Osteocyte (in vitro differentiated cells): ENCODE data around the gene CDC27. TPM values are rescaled to one million over a fixed set of nuclear protein-coding genes. Genes with fewer than 3 reads are reported as not detected.
"Not testable (repeated sequence)": the region's sequence is repeated elsewhere in the genome, so short reads cannot be mapped to it uniquely, and the experiment has no call there.

Experiments used
- DNase-seq: peaks from one replicate; pipeline ENCODE4 v3.0.0; 2021; ENCODE audit warnings: mixed read lengths; ENCODE audit not compliant: unreplicated experiment; ENCODE audit errors: extremely low spot score
- H3K27ac Mint-ChIP-seq: one replicate; pipeline ENCODE4 v1.8.0; 2021; ENCODE audit warnings: mild to moderate bottlenecking, mixed read lengths; ENCODE audit not compliant: unreplicated experiment
- H3K27me3 Mint-ChIP-seq: one replicate; pipeline ENCODE4 v1.8.0; 2021; ENCODE audit warnings: mixed read lengths; ENCODE audit not compliant: unreplicated experiment
- H3K36me3 Mint-ChIP-seq: one replicate; pipeline ENCODE4 v1.8.0; 2021; ENCODE audit warnings: mixed read lengths; ENCODE audit not compliant: unreplicated experiment
- H3K4me1 Mint-ChIP-seq: one replicate; pipeline ENCODE4 v1.8.0; 2021; ENCODE audit warnings: mixed read lengths; ENCODE audit not compliant: unreplicated experiment
- H3K4me3 Mint-ChIP-seq: one replicate; pipeline ENCODE4 v1.8.0; 2021; ENCODE audit warnings: mild to moderate bottlenecking, moderate library complexity, mixed read lengths; ENCODE audit not compliant: unreplicated experiment
- H3K9me3 Mint-ChIP-seq: one replicate; pipeline ENCODE4 v1.8.0; 2021; ENCODE audit warnings: mixed read lengths; ENCODE audit not compliant: unreplicated experiment
- CTCF ChIP-seq: fragments of 200-600 bp; sonication (generic); IDR thresholded peaks from 2 replicates; pipeline ENCODE4 v1.5.0; 2021; ENCODE audit warnings: antibody characterized with exemption, mild to moderate bottlenecking, moderate library complexity
- total RNA-seq: library from RNA; stranded (reverse); gene quantifications from 2 replicates; pipeline ENCODE4 v1.2.1, GENCODE V29; 2021

The CDC27 gene
- total RNA-seq, 1 donor from 2014 or later, result 112 TPM

GRCh38 chr17:47219621-47220475 lies 30.8 kb upstream of the CDC27 start:
- Mint-ChIP-seq H3K9me3 (no peaks in the 10 kb centered on the region), H3K27ac (no peak overlapping the region), H3K36me3 (no peaks in the 10 kb centered on the region), H3K4me3 (no peak overlapping the region), H3K4me1 (peaks cover 10% of the 10 kb centered on the region), H3K27me3 (peaks cover 3% of the 10 kb centered on the region)
- DNase-seq, result no peak
- TF ChIP-seq CTCF, result no peak

- Mint-ChIP-seq H3K27ac (no peak overlapping the region), H3K4me3 (no peak overlapping the region), H3K36me3 (no peaks in the 10 kb centered on the region), H3K27me3 (peaks cover 3% of the 10 kb centered on the region), H3K9me3 (no peaks in the 10 kb centered on the region), H3K4me1 (peaks cover under 1% of the 10 kb centered on the region)
- no peak for TF ChIP-seq CTCF
- no peak for DNase-seq
Observed at GRCh38 chr17:47218896-47219430, 29.9 kb upstream of the CDC27 start.

- not testable (repeated sequence) for H3K9me3 Mint-ChIP-seq, H3K4me1 Mint-ChIP-seq, H3K36me3 Mint-ChIP-seq, H3K4me3 Mint-ChIP-seq, H3K27ac Mint-ChIP-seq, DNase-seq, H3K27me3 Mint-ChIP-seq
Observed at GRCh38 chr17:47217279-47217678, 28.2 kb upstream of the CDC27 start.

DNA sequence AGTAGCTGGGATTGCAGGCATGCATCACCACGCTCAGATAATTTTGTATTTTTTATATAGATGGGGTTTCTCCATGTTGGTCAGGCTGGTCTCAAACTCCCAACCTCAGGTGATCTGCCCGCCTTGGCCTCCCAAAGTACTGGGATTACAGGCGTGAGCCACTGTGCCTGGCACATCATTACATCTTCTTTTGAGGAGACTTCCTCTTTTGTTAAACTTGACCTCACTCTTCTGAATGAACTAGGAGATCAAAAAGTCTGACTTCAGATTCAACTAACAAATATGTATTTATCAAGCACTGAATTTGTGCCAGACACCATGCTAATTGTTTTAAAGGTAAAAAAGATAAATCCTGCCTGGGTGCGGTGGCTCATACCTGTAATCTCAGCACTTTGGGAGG lies 27.7 kb upstream of the CDC27 start:
- H3K4me3 Mint-ChIP-seq, H3K4me1 Mint-ChIP-seq, H3K36me3 Mint-ChIP-seq, H3K27ac Mint-ChIP-seq, H3K9me3 Mint-ChIP-seq, DNase-seq, H3K27me3 Mint-ChIP-seq: not testable (repeated sequence)

- no peaks in the 10 kb centered on the region for H3K36me3 Mint-ChIP-seq
- peaks cover 10% of the 10 kb centered on the region for H3K4me1 Mint-ChIP-seq
- H3K9me3 Mint-ChIP-seq, result no peaks in the 10 kb centered on the region
- no peak overlapping the region for H3K27ac Mint-ChIP-seq
- no peak overlapping the region for H3K4me3 Mint-ChIP-seq
- no peak for DNase-seq
- no peak for TF ChIP-seq CTCF
- H3K27me3 Mint-ChIP-seq, result peaks cover 3% of the 10 kb centered on the region
Observed at GRCh38 chr17:47214931-47215330, 25.8 kb upstream of the CDC27 start.

- Mint-ChIP-seq H3K4me3 (no peak overlapping the region), H3K27ac (no peak overlapping the region), H3K27me3 (peaks cover 3% of the 10 kb centered on the region), H3K9me3 (no peaks in the 10 kb centered on the region), H3K4me1 (peaks cover 20% of the 10 kb centered on the region), H3K36me3 (no peaks in the 10 kb centered on the region)
- DNase-seq, result no peak
- TF ChIP-seq CTCF, result no peak
Observed at GRCh38 chr17:47213540-47213939, 24.4 kb upstream of the CDC27 start.
